AG04450 (cell line): ENCODE measurements around the gene MX1. TPM values are rescaled to one million over a fixed set of nuclear protein-coding genes. Genes with fewer than 3 reads are reported as not detected.

Experiments
- CTCF ChIA-PET: fragments of 300-600, 350-600 bp; formaldehyde crosslinking; extraction: SDS; loops from one replicate; lab custom pipeline; 2022; ENCODE audit warnings: antibody characterized with exemption, inconsistent platforms; lab: Charles Lee
- POLR2A ChIA-PET: fragments of 350-600 bp; formaldehyde crosslinking; extraction: SDS; loops from one replicate; lab custom pipeline; 2021; ENCODE audit warnings: antibody characterized with exemption, inconsistent platforms; lab: Yijun Ruan, JAX
- DNase-seq: peaks from one replicate; pipeline ENCODE4 v3.0.0-alpha.2; 2011; ENCODE audit warnings: low read depth, low spot score
- H3K27ac ChIP-seq: one replicate; pipeline ENCODE4 v1.5.1; 2012; ENCODE audit warnings: low read depth, low read length, control low read depth
- H3K27me3 ChIP-seq: one replicate; pipeline ENCODE4 v1.6.0; 2012; ENCODE audit warnings: low read length; ENCODE audit not compliant: control insufficient read depth, insufficient read depth
- H3K4me3 ChIP-seq: 2 replicates; pipeline ENCODE4 v1.5.1; 2011; ENCODE audit warnings: mild to moderate bottlenecking, low read depth, low read length, control low read depth
- H3K9me3 ChIP-seq: 2 replicates; pipeline ENCODE4 v1.5.1; 2012; ENCODE audit warnings: low read length; ENCODE audit not compliant: control insufficient read depth, insufficient read depth
- CTCF ChIP-seq: IDR thresholded peaks from 2 replicates; pipeline ENCODE4 v1.5.1; 2011; ENCODE audit warnings: low read depth, low read length, control low read depth, inconsistent platforms
- polyA plus RNA-seq: library from polyadenylated mRNA; depleted of rRNA; stranded (reverse); fragments of >200 nt; gene quantifications from 2 replicates; pipeline ENCODE4 v1.2.3, GENCODE V29; 2011

The MX1 gene
- polyA plus RNA-seq, 1 experiment: 1.3 TPM

GRCh38 chr21:41432562-41433460 lies 6.8 kb downstream of the MX1 start:
- Histone ChIP-seq H3K4me3 (no peak overlapping the region), H3K27me3 (peaks cover 4% of the 10 kb centered on the region), H3K27ac (no peak overlapping the region), H3K9me3 (peaks cover 4% of the 10 kb centered on the region; the same call in 1 of the 2 replicates)
- CTCF ChIA-PET: no interaction called here
- no peak for TF ChIP-seq CTCF
- no peak for DNase-seq
- POLR2A ChIA-PET: no interaction called here

- H3K27ac ChIP-seq: no peak overlapping the region
- peaks cover 4% of the 10 kb centered on the region; the same call in 1 of the 2 replicates for H3K9me3 ChIP-seq
- DNase-seq: no peak
- no peak overlapping the region for H3K4me3 ChIP-seq
- peaks cover 4% of the 10 kb centered on the region for H3K27me3 ChIP-seq
- ChIA-PET CTCF (no interaction called here), POLR2A (no interaction called here)
- no peak for TF ChIP-seq CTCF
Observed at GRCh38 chr21:41433566-41433965, 7.5 kb downstream of the MX1 start.

GRCh38 chr21:41435706-41436105 lies 9.7 kb downstream of the MX1 start:
- DNase-seq: no peak
- Histone ChIP-seq H3K4me3 (no peak overlapping the region), H3K27ac (no peak overlapping the region), H3K9me3 (peaks cover 4% of the 10 kb centered on the region; the same call in 1 of the 2 replicates), H3K27me3 (no peaks in the 10 kb centered on the region)
- CTCF ChIA-PET: no interaction called here
- POLR2A ChIA-PET: no interaction called here
- no peak for TF ChIP-seq CTCF

- no peak for DNase-seq
- H3K27me3 ChIP-seq: no peaks in the 10 kb centered on the region
- CTCF ChIA-PET: no interaction called here
- no peak for TF ChIP-seq CTCF
- H3K9me3 ChIP-seq: peaks cover 4% of the 10 kb centered on the region; the same call in 1 of the 2 replicates
- POLR2A ChIA-PET: no interaction called here
- H3K4me3 ChIP-seq: no peak overlapping the region
- no peak overlapping the region for H3K27ac ChIP-seq
Observed at GRCh38 chr21:41437729-41438128, 11.7 kb downstream of the MX1 start.

- no peak for TF ChIP-seq CTCF
- Histone ChIP-seq H3K9me3 (peaks cover 4% of the 10 kb centered on the region; the same call in 1 of the 2 replicates), H3K27ac (no peak overlapping the region), H3K4me3 (no peak overlapping the region), H3K27me3 (no peaks in the 10 kb centered on the region)
- POLR2A ChIA-PET: no interaction called here
- DNase-seq: no peak
- CTCF ChIA-PET: no interaction called here
Observed at GRCh38 chr21:41438425-41439113, 12.5 kb downstream of the MX1 start.
